Activated CD4-positive, alpha-beta T cell treated with anti-CD3 and anti-CD28 coated beads, Interleukin-2, Interleukin-6, amounts not matched to agents 100 ng/mL and 50 ng/mL, durations not matched to agents 16 hours and 8 hours (primary cell): ENCODE results near the gene BCL2L11.
A peak's percentile ranks its signal among the peaks of the same experiment; 100 is the strongest.
"Not testable (repeated sequence)": the region's sequence is repeated elsewhere in the genome, so short reads cannot be mapped to it uniquely, and the experiment has no call there.

ENCODE experiments used
- DNase-seq: peaks from one replicate; pipeline ENCODE4 v3.0.0-alpha.2; 2020

The BCL2L11 gene

GRCh38 chr2:111120253-111121027 lies at the start of gene BCL2L11:
BCL2L11 (plus strand) TSS chr2:111120914; CDS start chr2:111123746, 2,832 bp downstream.
- peak; percentile 91 for DNase-seq

GRCh38 chr2:111071600-111072171 lies 49.0 kb upstream of the BCL2L11 start:
- DNase-seq: no peak

GRCh38 chr2:111072220-111072871 lies 48.4 kb upstream of the BCL2L11 start:
- DNase-seq: no peak

- not testable (repeated sequence) for DNase-seq
Observed at GRCh38 chr2:111082659-111083058, 38.1 kb upstream of the BCL2L11 start.

GRCh38 chr2:111091811-111092211 lies 28.9 kb upstream of the BCL2L11 start:
- peak; percentile 78 for DNase-seq

- no peak for DNase-seq
Observed at GRCh38 chr2:111094691-111095090, 26.0 kb upstream of the BCL2L11 start.

- no peak for DNase-seq
Observed at GRCh38 chr2:111095434-111095833, 25.3 kb upstream of the BCL2L11 start.

GRCh38 chr2:111099402-111099801 lies 21.3 kb upstream of the BCL2L11 start:
- DNase-seq: no peak

- DNase-seq: peak; percentile 50
Observed at GRCh38 chr2:111100087-111100764, 20.5 kb upstream of the BCL2L11 start.

- peak; percentile 84 for DNase-seq
Observed at GRCh38 chr2:111100765-111101162, 19.9 kb upstream of the BCL2L11 start.

- peak; percentile 27 for DNase-seq
Observed at GRCh38 chr2:111101592-111101991, 19.1 kb upstream of the BCL2L11 start.

- DNase-seq: no peak
Observed at GRCh38 chr2:111102216-111102615, 18.5 kb upstream of the BCL2L11 start.

- DNase-seq: no peak
Observed at GRCh38 chr2:111105926-111106325, 14.8 kb upstream of the BCL2L11 start.

GRCh38 chr2:111106706-111107105 lies 14.0 kb upstream of the BCL2L11 start:
- DNase-seq: no peak

- no peak for DNase-seq
Observed at GRCh38 chr2:111108745-111109271, 11.9 kb upstream of the BCL2L11 start.

- no peak for DNase-seq
Observed at GRCh38 chr2:111111101-111111755, 9.5 kb upstream of the BCL2L11 start.

GRCh38 chr2:111113838-111114237 lies 6.9 kb upstream of the BCL2L11 start:
- DNase-seq: no peak

- peak; percentile 79 for DNase-seq
Observed at GRCh38 chr2:111116011-111116746, 4.5 kb upstream of the BCL2L11 start.

- DNase-seq: peak; percentile 80
Observed at GRCh38 chr2:111116843-111117597, 3.7 kb upstream of the BCL2L11 start.

- no peak for DNase-seq
Observed at GRCh38 chr2:111117598-111118480, 2.9 kb upstream of the BCL2L11 start.
